Memory B cell (primary cell): ENCODE data around the gene PDXDC1.
A peak's percentile ranks its signal among the peaks of the same experiment; 100 is the strongest.
"Not testable (repeated sequence)": the region's sequence is repeated elsewhere in the genome, so short reads cannot be mapped to it uniquely, and the experiment has no call there.

Experiments
- ATAC-seq: fragments of 150-1000 bp; cut with Tn5 transposase; 2 replicates; pipeline ENCODE4 v1.10.0; 2021; ENCODE audit warnings: low read depth, mild to moderate bottlenecking, moderate library complexity
- DNase-seq, 2 donors: peaks; one replicate each; pipeline ENCODE4 v3.0.0; 2022; ENCODE audit warnings: low spot score in 2 of 2
- H3K27ac Mint-ChIP-seq: one replicate; pipeline ENCODE4 v1.8.0; 2022; ENCODE audit warnings: mild to moderate bottlenecking, moderate library complexity, mixed read lengths
- H3K27me3 Mint-ChIP-seq: one replicate; pipeline ENCODE4 v1.8.0; 2022; ENCODE audit warnings: mixed read lengths
- H3K36me3 Mint-ChIP-seq: one replicate; pipeline ENCODE4 v1.8.0; 2022; ENCODE audit warnings: mild to moderate bottlenecking, mixed read lengths
- H3K4me1 Mint-ChIP-seq: one replicate; pipeline ENCODE4 v1.8.0; 2022; ENCODE audit warnings: mixed read lengths
- H3K4me3 Mint-ChIP-seq: one replicate; pipeline ENCODE4 v1.8.0; 2022; ENCODE audit warnings: mild to moderate bottlenecking, moderate library complexity, mixed read lengths
- H3K9me3 Mint-ChIP-seq: one replicate; pipeline ENCODE4 v1.8.0; 2022; ENCODE audit warnings: mixed read lengths

The PDXDC1 gene

DNA sequence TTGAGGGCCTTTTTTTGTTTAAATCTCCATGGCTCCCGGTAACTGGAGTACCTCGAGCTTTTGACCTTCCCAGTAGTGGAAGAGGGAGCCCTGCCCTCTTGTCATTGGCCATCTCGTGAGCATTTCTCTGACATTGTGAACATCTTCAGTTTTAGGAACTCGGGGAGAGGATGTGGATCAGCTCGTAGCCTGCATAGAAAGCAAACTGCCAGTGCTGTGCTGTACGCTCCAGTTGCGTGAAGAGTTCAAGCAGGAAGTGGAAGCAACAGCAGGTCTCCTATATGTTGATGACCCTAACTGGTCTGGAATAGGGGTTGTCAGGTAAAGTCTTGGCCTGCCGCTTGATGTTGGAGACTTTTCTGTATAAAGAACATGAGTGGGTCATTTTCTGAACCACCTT lies 56.8 kb downstream of the PDXDC1 start:
- no peaks in the 10 kb centered on the region for H3K9me3 Mint-ChIP-seq
- peaks cover 2% of the 10 kb centered on the region for H3K4me1 Mint-ChIP-seq
- DNase-seq = no peak
- no peak overlapping the region for H3K4me3 Mint-ChIP-seq
- H3K27ac Mint-ChIP-seq = peak overlapping the region; percentile 77
- peaks cover 27% of the 10 kb centered on the region for H3K36me3 Mint-ChIP-seq
- H3K27me3 Mint-ChIP-seq = no peaks in the 10 kb centered on the region
- ATAC-seq = no peak

DNA sequence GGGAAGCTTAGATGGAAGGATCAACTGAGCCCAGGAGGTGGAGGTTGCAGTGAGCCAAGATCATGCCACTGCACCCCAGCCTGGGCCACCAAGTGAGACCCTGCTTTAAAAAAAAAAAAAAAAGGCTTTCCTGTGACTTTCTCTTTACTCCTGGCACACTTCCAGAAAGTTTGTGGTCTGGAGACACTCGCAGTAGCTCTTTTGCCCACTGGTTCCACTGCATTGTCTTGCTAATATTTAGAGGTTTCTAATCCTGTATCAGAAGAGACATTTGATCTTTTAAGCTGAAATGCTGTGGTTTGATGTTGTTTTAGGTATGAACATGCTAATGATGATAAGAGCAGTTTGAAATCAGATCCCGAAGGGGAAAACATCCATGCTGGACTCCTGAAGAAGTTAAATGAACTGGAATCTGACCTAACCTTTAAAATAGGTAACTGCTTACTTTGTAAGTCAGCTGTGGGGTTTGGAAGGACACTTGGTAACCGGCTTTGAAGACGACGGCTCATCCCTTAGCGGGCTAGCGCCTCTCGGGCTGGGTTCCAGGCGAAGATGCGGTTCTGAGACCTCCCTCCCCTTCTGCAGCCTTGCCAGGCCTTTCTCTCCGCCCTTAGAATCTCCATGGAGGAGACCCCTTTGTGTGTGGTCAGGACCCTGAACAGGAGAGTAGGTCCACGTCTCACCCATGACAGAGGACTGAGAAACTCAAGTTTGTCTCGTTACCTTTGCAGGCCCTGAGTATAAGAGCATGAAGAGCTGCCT lies 57.9 kb downstream of the PDXDC1 start:
- DNase-seq (no peak), ATAC-seq (no peak)
- H3K4me3 Mint-ChIP-seq = no peak overlapping the region
- no peaks in the 10 kb centered on the region for H3K27me3 Mint-ChIP-seq
- H3K36me3 Mint-ChIP-seq = peaks cover 24% of the 10 kb centered on the region
- H3K27ac Mint-ChIP-seq = no peak overlapping the region
- no peaks in the 10 kb centered on the region for H3K9me3 Mint-ChIP-seq
- peaks cover 2% of the 10 kb centered on the region for H3K4me1 Mint-ChIP-seq

DNA sequence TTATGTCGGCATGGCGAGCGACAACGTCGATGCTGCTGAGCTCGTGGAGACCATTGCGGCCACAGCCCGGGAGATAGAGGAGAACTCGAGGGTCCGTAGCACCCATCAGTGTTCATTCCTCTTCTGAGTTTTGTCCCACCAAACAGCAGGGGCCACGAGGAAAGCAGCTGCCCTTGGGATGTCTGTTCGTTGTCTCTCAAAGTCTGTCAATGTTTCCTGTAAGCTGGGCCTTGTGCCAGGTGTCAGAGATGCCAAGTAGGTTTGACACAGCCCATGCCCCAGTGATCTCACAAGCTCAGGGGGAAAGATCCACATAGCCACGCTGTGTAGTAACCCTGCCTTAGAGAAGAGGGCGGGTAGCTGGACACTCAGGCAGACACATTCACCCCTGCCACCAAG lies 58.5 kb downstream of the PDXDC1 start:
- no peaks in the 10 kb centered on the region for H3K9me3 Mint-ChIP-seq
- H3K27ac Mint-ChIP-seq = no peak overlapping the region
- no peak overlapping the region for H3K4me3 Mint-ChIP-seq
- DNase-seq = no peak
- H3K27me3 Mint-ChIP-seq = no peaks in the 10 kb centered on the region
- peaks cover 2% of the 10 kb centered on the region for H3K4me1 Mint-ChIP-seq
- H3K36me3 Mint-ChIP-seq = peaks cover 18% of the 10 kb centered on the region
- ATAC-seq = no peak

DNA sequence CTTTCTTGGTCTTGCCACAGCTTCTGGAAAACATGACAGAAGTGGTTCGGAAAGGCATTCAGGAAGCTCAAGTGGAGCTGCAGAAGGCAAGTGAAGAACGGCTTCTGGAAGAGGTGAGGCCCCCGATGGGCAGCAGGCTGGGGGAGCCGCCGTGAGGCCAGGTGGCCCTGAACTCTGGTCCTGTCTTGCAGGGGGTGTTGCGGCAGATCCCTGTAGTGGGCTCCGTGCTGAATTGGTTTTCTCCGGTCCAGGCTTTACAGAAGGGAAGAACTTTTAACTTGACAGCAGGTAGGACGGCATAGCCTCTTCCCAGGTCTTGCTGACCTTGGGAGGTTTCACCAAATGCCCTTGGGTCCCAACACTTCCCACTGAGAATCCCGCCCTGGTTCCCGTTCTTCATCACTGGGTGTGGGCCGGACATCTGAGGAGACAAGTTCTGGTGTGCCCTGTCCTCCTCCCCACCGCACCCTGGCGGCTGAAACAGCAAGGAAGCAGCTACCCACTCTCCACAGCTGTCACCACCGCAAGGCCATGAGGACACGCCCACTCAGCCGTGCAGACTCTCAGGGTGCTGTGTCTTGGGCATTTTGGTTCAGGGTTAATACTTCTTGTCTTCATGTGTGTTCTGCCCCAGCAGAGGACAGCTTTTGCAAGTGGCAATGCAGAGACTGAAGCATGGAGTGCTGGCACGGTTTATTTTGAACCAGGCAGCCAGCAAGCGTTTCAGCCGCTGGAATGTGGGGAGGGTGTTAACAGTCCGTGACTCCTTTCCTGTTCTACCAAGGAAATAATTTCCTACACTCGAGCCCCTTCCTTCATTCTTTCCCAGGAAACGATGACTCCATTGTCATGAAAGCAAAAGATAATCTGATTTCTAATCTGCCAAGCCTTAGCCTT lies 59.7 kb downstream of the PDXDC1 start:
- Mint-ChIP-seq H3K27me3 (no peaks in the 10 kb centered on the region), H3K4me1 (peaks cover 2% of the 10 kb centered on the region), H3K27ac (no peak overlapping the region), H3K36me3 (peaks cover 16% of the 10 kb centered on the region), H3K9me3 (no peaks in the 10 kb centered on the region), H3K4me3 (no peak overlapping the region)
- ATAC-seq (no peak), DNase-seq (no peak)

GRCh38 chr16:15035163-15035729 lies 60.4 kb downstream of the PDXDC1 start:
- Mint-ChIP-seq H3K27ac (no peak overlapping the region), H3K36me3 (peaks cover 18% of the 10 kb centered on the region)
- no peak for ATAC-seq

DNA sequence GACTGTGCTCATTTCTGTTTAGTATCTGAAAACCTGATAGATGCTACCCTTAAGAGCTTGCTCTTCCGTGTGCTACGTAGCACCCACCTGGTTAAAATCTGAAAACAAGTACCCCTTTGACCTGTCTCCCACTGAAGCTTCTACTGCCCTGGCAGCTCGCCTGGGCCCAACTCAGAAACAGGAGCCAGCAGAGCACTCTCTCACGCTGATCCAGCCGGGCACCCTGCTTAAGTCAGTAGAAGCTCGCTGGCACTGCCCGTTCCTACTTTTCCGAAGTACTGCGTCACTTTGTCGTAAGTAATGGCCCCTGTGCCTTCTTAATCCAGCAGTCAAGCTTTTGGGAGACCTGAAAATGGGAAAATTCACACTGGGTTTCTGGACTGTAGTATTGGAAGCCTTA lies 62.2 kb downstream of the PDXDC1 start:
- H3K9me3 Mint-ChIP-seq = no peaks in the 10 kb centered on the region
- ATAC-seq = no peak
- peaks cover 12% of the 10 kb centered on the region for H3K36me3 Mint-ChIP-seq
- H3K4me3 Mint-ChIP-seq = no peak overlapping the region
- DNase-seq = no peak
- no peaks in the 10 kb centered on the region for H3K4me1 Mint-ChIP-seq
- H3K27ac Mint-ChIP-seq = peak overlapping the region; percentile 38
- no peaks in the 10 kb centered on the region for H3K27me3 Mint-ChIP-seq

More at GRCh38 chr16:15035163-15035729, 60.4 kb downstream of the PDXDC1 start:
- Mint-ChIP-seq H3K4me1 (peaks cover 2% of the 10 kb centered on the region), H3K4me3 (no peak overlapping the region), H3K9me3 (no peaks in the 10 kb centered on the region), H3K27me3 (no peaks in the 10 kb centered on the region)
- no peak for DNase-seq

- no peak overlapping the region for H3K27ac Mint-ChIP-seq
- DNase-seq = no peak
- peaks cover 8% of the 10 kb centered on the region for H3K36me3 Mint-ChIP-seq
- no peak overlapping the region for H3K4me3 Mint-ChIP-seq
- ATAC-seq = no peak
- no peaks in the 10 kb centered on the region for H3K27me3 Mint-ChIP-seq
- H3K4me1 Mint-ChIP-seq = no peaks in the 10 kb centered on the region
- no peaks in the 10 kb centered on the region for H3K9me3 Mint-ChIP-seq
These were observed 62.9 kb downstream of the PDXDC1 start for GRCh38 chr16:15037745-15038144.

DNA sequence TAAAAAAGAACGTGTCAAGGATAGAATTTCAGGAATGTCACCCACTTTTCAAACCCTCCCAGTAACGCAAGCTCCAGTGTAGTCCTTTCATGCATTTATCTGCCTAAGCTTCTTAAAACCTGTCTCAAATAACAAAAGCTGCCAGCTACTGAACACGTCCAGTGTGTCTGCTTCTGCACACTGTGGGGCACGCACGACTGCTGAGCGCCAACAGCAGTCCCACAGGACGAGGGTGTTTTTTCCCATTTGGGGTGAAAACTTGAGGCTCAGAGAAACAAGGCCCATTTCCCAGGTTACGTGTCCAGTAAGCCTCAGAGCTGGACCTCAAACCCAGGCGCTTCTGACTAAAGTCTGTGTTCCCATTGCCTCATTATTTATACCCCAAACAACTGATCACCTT lies 63.9 kb downstream of the PDXDC1 start:
- Mint-ChIP-seq H3K9me3 (no peaks in the 10 kb centered on the region), H3K4me1 (no peaks in the 10 kb centered on the region), H3K27ac (no peak overlapping the region), H3K27me3 (no peaks in the 10 kb centered on the region), H3K4me3 (no peak overlapping the region), H3K36me3 (peaks cover 5% of the 10 kb centered on the region)
- ATAC-seq (no peak), DNase-seq (no peak)

- H3K9me3 Mint-ChIP-seq = no peaks in the 10 kb centered on the region
- H3K27ac Mint-ChIP-seq = no peak overlapping the region
- no peaks in the 10 kb centered on the region for H3K27me3 Mint-ChIP-seq
- no peaks in the 10 kb centered on the region for H3K4me1 Mint-ChIP-seq
- H3K36me3 Mint-ChIP-seq = peaks cover 10% of the 10 kb centered on the region
- no peak for DNase-seq
- ATAC-seq = no peak
- no peak overlapping the region for H3K4me3 Mint-ChIP-seq
These were observed 66.6 kb downstream of the PDXDC1 start for GRCh38 chr16:15041271-15042004.

DNA sequence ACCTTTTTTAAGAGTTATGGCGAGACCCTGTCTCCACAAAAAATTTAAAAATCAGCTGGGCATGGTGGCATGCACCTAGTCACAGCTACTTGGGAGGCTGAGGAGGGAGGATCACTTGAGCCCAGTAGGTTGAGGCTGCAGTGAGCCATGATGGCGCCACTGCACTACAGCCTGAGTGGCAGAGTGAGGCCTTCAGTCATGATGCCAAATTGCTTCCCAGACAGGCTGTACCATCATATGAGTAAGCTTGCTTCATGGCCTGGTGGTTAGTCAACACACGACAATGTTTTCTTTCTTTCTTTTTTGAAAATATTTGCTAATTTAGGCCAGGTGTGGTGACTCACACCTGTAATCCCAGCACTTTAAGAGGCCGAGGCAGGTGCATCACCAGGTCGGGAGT lies 68.5 kb downstream of the PDXDC1 start:
- no peak overlapping the region for H3K4me3 Mint-ChIP-seq
- no peak for ATAC-seq
- no peaks in the 10 kb centered on the region for H3K27me3 Mint-ChIP-seq
- H3K27ac Mint-ChIP-seq = no peak overlapping the region
- H3K9me3 Mint-ChIP-seq = no peaks in the 10 kb centered on the region
- H3K36me3 Mint-ChIP-seq = peaks cover 18% of the 10 kb centered on the region
- no peaks in the 10 kb centered on the region for H3K4me1 Mint-ChIP-seq
- no peak for DNase-seq

DNA sequence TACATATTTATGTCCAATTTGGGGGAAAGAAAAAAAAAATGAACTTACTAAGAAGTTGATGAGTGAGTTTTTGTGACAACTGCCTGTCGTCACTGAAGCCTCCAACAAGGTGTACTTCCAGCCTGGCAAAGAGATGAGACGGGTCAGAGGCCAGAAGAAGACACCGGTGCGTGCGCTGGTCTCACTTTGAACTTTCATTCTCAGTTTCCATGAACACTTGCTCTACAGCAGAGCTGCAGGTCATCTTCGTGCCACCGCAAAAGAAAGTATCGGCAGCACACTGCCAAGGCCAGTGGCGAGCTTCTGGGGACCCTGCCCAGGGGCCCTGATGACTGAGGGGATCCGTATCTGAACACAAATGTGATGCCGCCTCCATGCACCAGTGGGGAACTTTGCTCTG lies 69.5 kb downstream of the PDXDC1 start:
- DNase-seq (no peak), ATAC-seq (no peak)
- H3K4me3 Mint-ChIP-seq = no peak overlapping the region
- H3K27ac Mint-ChIP-seq = no peak overlapping the region
- H3K36me3 Mint-ChIP-seq = peaks cover 16% of the 10 kb centered on the region
- no peaks in the 10 kb centered on the region for H3K4me1 Mint-ChIP-seq
- H3K27me3 Mint-ChIP-seq = no peaks in the 10 kb centered on the region
- H3K9me3 Mint-ChIP-seq = no peaks in the 10 kb centered on the region

GRCh38 chr16:15045270-15045669 lies 70.4 kb downstream of the PDXDC1 start:
- H3K27ac Mint-ChIP-seq, DNase-seq, H3K4me3 Mint-ChIP-seq, H3K27me3 Mint-ChIP-seq, H3K9me3 Mint-ChIP-seq, H3K4me1 Mint-ChIP-seq, ATAC-seq: not testable (repeated sequence)
- H3K36me3 Mint-ChIP-seq = peaks cover 13% of the 10 kb centered on the region

DNA sequence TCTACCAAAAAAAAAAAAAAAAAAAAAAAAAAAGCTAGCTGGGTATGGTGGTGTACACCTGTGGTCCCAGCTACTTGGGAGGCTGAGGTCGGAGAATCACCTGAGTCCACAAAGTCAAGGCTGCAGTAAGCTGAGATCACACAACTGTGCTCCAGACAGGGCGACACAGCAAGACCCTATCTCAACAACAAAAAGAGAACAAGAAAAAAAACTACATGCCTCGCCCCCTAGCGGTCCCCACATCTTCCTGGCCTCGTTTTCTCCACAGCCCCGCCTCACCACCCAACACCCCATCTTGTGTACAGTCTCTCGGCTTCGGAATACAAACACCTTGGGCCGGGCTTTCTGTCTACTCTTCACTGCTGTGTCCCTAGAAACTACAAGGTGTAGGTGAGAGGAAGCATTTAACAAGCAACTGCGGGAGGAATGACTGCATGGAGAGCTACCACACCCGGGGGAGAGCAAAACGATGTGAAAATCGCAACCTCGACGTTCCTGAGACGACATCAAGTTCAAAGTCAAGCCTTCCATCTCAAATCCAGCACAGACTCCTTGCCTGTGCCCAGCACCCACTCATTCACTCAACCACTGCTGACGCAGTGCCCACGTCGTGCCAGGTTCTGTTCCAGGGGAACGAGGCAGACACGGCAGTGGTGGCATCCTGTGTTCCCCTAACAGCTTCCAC lies 72.0 kb downstream of the PDXDC1 start:
- DNase-seq = no peak
- Mint-ChIP-seq H3K9me3 (no peaks in the 10 kb centered on the region), H3K27me3 (no peaks in the 10 kb centered on the region), H3K27ac (no peak overlapping the region), H3K36me3 (peaks cover 13% of the 10 kb centered on the region), H3K4me3 (no peak overlapping the region), H3K4me1 (no peaks in the 10 kb centered on the region)
- no peak for ATAC-seq
